AML-193 (cell line): ENCODE measurements around the gene TSPOAP1.
"Not testable (repeated sequence)": the region's sequence is repeated elsewhere in the genome, so short reads cannot be mapped to it uniquely, and the experiment has no call there.

Source experiments
- DNase-seq, 2 experiments: peaks; one replicate each; lab custom pipeline; 2025; lab: John Stamatoyannopoulos, UW

Gene TSPOAP1

GRCh38 chr17:58341136-58341860 is 12.7 kb upstream of the TSPOAP1 start:
- not testable (repeated sequence) for DNase-seq

- no peak for DNase-seq
Observed at GRCh38 chr17:58340405-58340876, 11.8 kb upstream of the TSPOAP1 start.

- no peak for DNase-seq
Observed at GRCh38 chr17:58339755-58340404, 11.3 kb upstream of the TSPOAP1 start.

- DNase-seq, result peak; percentile 94 to 96
Observed at GRCh38 chr17:58338841-58339754, 10.5 kb upstream of the TSPOAP1 start.

GRCh38 chr17:58338454-58338840 is 9.9 kb upstream of the TSPOAP1 start:
- DNase-seq, result no peak

- peak; percentile 95 to 97 for DNase-seq
Observed at GRCh38 chr17:58337600-58338453, 9.2 kb upstream of the TSPOAP1 start.

GRCh38 chr17:58337210-58337599 is 8.6 kb upstream of the TSPOAP1 start:
- DNase-seq, result peak; percentile 46 to 60

- peak in 1 of 2 experiments; percentile 32 for DNase-seq
Observed at GRCh38 chr17:58336456-58337209, 8.0 kb upstream of the TSPOAP1 start.

GRCh38 chr17:58335779-58336455 is 7.3 kb upstream of the TSPOAP1 start:
- DNase-seq, result peak; percentile 94 to 97

GRCh38 chr17:58335061-58335731 is 6.6 kb upstream of the TSPOAP1 start:
- DNase-seq, result peak in 1 of 2 experiments; percentile 34

GRCh38 chr17:58334661-58335060 is 6.1 kb upstream of the TSPOAP1 start:
- DNase-seq, result no peak

GRCh38 chr17:58334256-58334655 is 5.7 kb upstream of the TSPOAP1 start:
- DNase-seq, result no peak

- DNase-seq, result no peak
Observed at GRCh38 chr17:58333736-58334207, 5.2 kb upstream of the TSPOAP1 start.

GRCh38 chr17:58332778-58333735 is 4.5 kb upstream of the TSPOAP1 start:
- DNase-seq, result peak; percentile 66 to 77

- DNase-seq, result peak; percentile 93 to 96
Observed at GRCh38 chr17:58331815-58332777, 3.5 kb upstream of the TSPOAP1 start.

GRCh38 chr17:58330997-58331814 is 2.6 kb upstream of the TSPOAP1 start:
- DNase-seq, result peak; percentile 67 to 75
